ENCODE data around the gene SKA3. TPM values are rescaled to one million over a fixed set of nuclear protein-coding genes. Genes with fewer than 3 reads are reported as not detected.

The SKA3 gene
- total RNA-seq, 4 donors from 2014 or later = 1.00 to 1.6 (median 1.6) TPM; not detected in 1

GRCh38 chr13:21121616-21122015 is 54.7 kb downstream of the SKA3 start:
- in situ Hi-C loops (cut with MboI; ENCODE audit: low pct_ligation_motif_present in 1 of 4, low pct_unique_long_range_greater_than_20kb in 1 of 4, low sequenced_read_pairs in 3 of 4) = loop anchor here in 2 of 4 donors (25.0 kb wide), 1 partner anchor 366 kb away; no protein-coding TSS in a partner anchor
- DNase-seq = no peak
- H3K4me1 ChIP-seq = no peaks in the 10 kb centered on the region

GRCh38 chr13:21120191-21120590 is 56.2 kb downstream of the SKA3 start:
- no peak overlapping the region for H3K27ac ChIP-seq
- no peak for TF ChIP-seq POLR2AphosphoS5 (IDR thresholded peaks at IDR 0.05)
- TF ChIP-seq EP300 (IDR thresholded peaks at IDR 0.05; ENCODE audit: low read depth) = no peak
- TF ChIP-seq CTCF (IDR thresholded peaks at IDR 0.05) = no peak
- TF ChIP-seq POLR2A (IDR thresholded peaks at IDR 0.05) = no peak
- H3K27me3 ChIP-seq = no peaks in the 10 kb centered on the region
- no peaks in the 10 kb centered on the region for H3K36me3 ChIP-seq
- no peak for DNase-seq
- no peak overlapping the region for H3K4me3 ChIP-seq
- H3K4me1 ChIP-seq = no peaks in the 10 kb centered on the region
- WGBS, 2 donors (ENCODE audit: low coverage in 1 of 2) = 82 to 92% methylated on average over 6 of the region's 6 CpGs
- H3K9me3 ChIP-seq = no peaks in the 10 kb centered on the region
- intact Hi-C loops (cut with DNase I; ENCODE audit: low total_unique reads) (no loop called here), in situ Hi-C loops (cut with MboI; ENCODE audit: low pct_ligation_motif_present in 1 of 4, low pct_unique_long_range_greater_than_20kb in 1 of 4, low sequenced_read_pairs in 3 of 4) (loop anchor here in 2 of 4 donors (25.0 kb wide), 1 partner anchor 367 kb away; no protein-coding TSS in a partner anchor)

More at GRCh38 chr13:21121616-21122015, 54.7 kb downstream of the SKA3 start:
- Histone ChIP-seq H3K9me3 (no peaks in the 10 kb centered on the region), H3K4me3 (no peak overlapping the region), H3K27me3 (no peaks in the 10 kb centered on the region), H3K27ac (no peak overlapping the region), H3K36me3 (no peaks in the 10 kb centered on the region)
- intact Hi-C loops (cut with DNase I; ENCODE audit: low total_unique reads) = no loop called here
- TF ChIP-seq CTCF (IDR thresholded peaks at IDR 0.05) (no peak), EP300 (IDR thresholded peaks at IDR 0.05; ENCODE audit: low read depth) (no peak), POLR2A (IDR thresholded peaks at IDR 0.05) (no peak)
- WGBS, 2 donors (ENCODE audit: low coverage in 1 of 2) = 71 to 74% methylated on average over 6 to 9 of the region's 9 CpGs

- in situ Hi-C loops (cut with MboI; ENCODE audit: low pct_ligation_motif_present in 1 of 4, low pct_unique_long_range_greater_than_20kb in 1 of 4, low sequenced_read_pairs in 3 of 4) (loop anchor here (10.0 to 25.0 kb wide), 3 partner anchors 345 to 368 kb away; no protein-coding TSS in a partner anchor), intact Hi-C loops (cut with DNase I; ENCODE audit: low total_unique reads) (no loop called here)
- Histone ChIP-seq H3K36me3 (no peaks in the 10 kb centered on the region), H3K27me3 (no peaks in the 10 kb centered on the region), H3K9me3 (no peaks in the 10 kb centered on the region), H3K4me1 (no peaks in the 10 kb centered on the region), H3K27ac (no peak overlapping the region), H3K4me3 (no peak overlapping the region)
- 85 to 95% methylated on average over 2 of the region's 2 CpGs for WGBS, 2 donors (ENCODE audit: low coverage in 1 of 2)
- no peak for DNase-seq
- TF ChIP-seq POLR2A (IDR thresholded peaks at IDR 0.05) (no peak), POLR2AphosphoS5 (IDR thresholded peaks at IDR 0.05) (no peak)
Observed at GRCh38 chr13:21119526-21119925, 56.8 kb downstream of the SKA3 start.

- TF ChIP-seq CTCF (IDR thresholded peaks at IDR 0.05) = no peak
- no peak for TF ChIP-seq EP300 (IDR thresholded peaks at IDR 0.05; ENCODE audit: low read depth)
- TF ChIP-seq POLR2A (IDR thresholded peaks at IDR 0.05) = no peak
- TF ChIP-seq POLR2AphosphoS5 (IDR thresholded peaks at IDR 0.05) = no peak
- H3K27me3 ChIP-seq = no peaks in the 10 kb centered on the region
- H3K9me3 ChIP-seq = no peaks in the 10 kb centered on the region
- intact Hi-C loops (cut with DNase I; ENCODE audit: low total_unique reads) = no loop called here
- no peak for DNase-seq
- H3K36me3 ChIP-seq = no peaks in the 10 kb centered on the region
- H3K4me3 ChIP-seq = no peak overlapping the region
- H3K4me1 ChIP-seq = no peaks in the 10 kb centered on the region
- in situ Hi-C loops (cut with MboI; ENCODE audit: low pct_ligation_motif_present in 1 of 4, low pct_unique_long_range_greater_than_20kb in 1 of 4, low sequenced_read_pairs in 3 of 4) = loop anchor here (10.0 to 25.0 kb wide), 3 partner anchors 347 to 369 kb away; no protein-coding TSS in a partner anchor
- no peak overlapping the region for H3K27ac ChIP-seq
- 79 to 92% methylated on average over 3 to 5 of the region's 5 CpGs for WGBS, 2 donors (ENCODE audit: low coverage in 1 of 2)
Observed at GRCh38 chr13:21118180-21118579, 58.2 kb downstream of the SKA3 start.

Measured in transverse colon (tissue), 4 donors.